HG02678 (cell line): Measurements from ENCODE around the gene KCNE3.

ENCODE experiments used
- ATAC-seq: cut with Tn5 transposase; IDR thresholded peaks from one replicate; pipeline ENCODE4 v1.9.1; 2021; ENCODE audit warnings: mild to moderate bottlenecking, moderate library complexity; ENCODE audit not compliant: unreplicated experiment

Gene KCNE3, protein sequence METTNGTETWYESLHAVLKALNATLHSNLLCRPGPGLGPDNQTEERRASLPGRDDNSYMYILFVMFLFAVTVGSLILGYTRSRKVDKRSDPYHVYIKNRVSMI

DNA sequence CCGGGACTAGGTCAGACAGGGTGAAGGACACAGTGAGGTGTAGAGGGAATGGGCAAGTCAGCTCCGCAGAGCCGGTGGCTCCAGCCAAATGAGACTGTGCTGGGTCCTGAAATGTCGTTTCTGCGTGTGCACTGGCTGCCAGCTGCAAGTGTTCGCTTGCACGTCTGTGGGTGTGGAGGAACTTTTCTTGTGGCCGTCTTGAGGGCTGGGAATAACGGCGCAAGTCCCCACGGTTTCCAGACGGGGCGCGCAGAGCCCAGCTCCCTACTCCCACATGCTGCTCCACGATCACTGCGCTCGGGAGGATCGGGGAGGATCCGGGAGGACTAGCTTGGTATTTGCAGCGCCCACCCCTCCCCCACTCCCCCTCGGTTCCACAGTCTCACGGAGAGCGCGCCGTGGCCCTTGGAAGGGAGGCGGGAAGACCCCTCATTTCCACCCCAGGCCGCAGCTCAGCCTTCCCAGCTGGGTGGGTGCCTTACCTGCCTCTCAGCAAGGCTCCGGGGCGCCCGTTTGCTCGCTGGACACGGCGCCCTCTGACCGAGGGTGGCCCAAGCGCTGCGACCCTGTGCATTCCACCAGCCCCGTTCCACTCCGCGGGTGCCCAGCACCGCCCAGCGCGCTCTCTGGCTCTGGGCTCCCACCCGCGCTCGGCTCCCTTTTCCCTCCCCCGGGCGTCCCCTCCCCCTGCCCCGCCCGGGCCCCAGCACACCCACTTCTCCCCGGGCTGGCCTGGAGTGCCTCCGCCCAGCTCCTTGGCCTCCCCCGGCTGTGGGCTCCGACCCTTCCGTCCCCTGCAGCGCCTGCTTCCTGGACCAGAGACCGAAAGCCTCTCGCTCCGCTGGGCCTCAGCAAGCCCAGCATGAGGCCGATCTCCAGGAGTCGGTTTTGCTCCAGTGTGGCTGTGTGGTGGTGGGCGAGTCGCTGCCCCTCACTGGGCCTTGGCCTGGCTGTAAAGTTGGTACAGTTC, at the start of gene KCNE3:
Gene KCNE3 (minus strand): TSS at position 634 of the 970 bp plus-strand sequence. CDS start 9,986 bp downstream, outside the sequence.
- ATAC-seq = no peak

DNA sequence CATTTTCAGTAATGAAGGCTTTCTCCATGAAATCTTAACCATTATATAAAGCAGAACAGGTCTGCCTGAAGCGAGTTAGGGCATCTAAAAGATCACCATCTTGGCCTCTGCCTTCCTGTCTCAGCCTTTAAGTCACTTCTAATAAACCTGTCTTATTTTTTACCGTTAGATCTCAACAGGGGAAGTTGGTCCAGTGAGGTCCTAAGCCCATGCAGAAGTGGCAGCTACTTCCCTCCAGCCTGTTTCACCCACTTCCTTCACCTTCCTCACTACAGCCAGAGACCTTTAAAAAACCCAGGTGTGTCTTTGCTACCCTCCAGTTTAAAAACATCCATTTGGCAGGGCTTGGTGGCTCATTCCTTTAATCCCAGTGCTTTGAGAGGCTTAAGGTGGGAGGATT, 40.2 kb upstream of the KCNE3 start:
- ATAC-seq = no peak

DNA sequence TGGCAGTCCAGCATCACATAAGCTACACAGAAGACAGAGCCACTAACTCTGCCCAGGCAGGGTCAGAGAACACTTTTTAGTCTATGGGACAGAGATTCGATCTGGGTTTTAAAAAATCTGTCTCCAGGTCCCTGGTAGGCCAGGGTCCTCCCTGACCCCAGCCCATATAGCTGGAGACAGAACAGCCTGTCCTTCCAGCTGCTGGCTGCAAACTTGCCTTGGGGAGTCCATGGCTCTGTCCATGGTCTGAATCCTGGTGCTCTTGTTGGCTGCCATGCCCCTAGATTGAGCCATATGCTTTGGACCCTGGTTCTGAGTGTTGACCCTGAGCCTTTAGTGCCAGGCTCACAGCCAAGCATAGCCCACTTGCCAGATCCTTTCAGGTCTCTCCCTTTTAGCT, 39.5 kb upstream of the KCNE3 start:
- ATAC-seq = no peak

DNA sequence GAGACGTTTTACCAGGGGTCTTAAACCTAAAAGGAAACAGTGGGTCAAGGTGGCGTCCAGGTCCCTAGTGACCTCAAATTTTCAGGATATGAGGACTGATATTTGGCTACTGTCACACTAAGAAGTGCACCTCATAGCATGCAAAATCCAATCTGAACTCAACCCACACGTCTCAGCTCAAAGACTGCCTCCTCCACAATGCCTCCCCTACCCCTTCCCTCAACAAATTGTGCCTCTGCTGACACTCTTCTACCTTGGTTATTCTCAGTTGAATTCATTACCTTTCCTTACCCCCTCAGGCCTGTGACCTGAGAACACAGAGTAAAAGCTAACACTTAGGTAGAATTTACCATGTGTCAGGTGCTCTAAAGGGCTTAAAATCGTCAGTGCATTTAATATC, 38.6 kb upstream of the KCNE3 start:
- ATAC-seq = no peak

DNA sequence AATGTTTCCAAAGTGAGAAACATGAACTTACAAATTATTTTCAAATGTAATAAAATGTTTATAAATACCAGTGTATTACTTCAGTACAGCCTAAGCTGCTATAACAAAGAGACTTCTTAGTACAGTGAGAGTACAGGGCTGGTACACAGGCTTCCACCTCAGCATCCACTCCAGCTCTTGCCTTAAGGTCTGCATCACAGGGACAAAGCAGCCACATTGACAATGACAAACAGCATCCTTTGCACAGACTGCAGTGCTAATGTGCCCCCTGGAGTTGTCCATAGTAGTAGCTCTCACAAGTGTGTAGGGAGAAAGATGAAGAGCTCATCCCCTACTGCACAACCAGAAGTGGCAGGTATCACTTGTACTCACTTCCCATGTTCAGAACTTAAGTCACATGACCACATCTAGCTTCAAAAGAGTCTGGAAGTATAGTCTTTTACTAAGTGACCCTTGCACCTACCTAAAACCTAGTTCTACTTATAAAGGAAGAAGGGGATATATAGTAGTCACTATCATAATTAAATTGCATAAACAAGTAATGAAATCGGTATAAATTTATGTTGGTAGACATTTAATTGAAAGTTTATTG, 36.8 kb upstream of the KCNE3 start:
- ATAC-seq = no peak

DNA sequence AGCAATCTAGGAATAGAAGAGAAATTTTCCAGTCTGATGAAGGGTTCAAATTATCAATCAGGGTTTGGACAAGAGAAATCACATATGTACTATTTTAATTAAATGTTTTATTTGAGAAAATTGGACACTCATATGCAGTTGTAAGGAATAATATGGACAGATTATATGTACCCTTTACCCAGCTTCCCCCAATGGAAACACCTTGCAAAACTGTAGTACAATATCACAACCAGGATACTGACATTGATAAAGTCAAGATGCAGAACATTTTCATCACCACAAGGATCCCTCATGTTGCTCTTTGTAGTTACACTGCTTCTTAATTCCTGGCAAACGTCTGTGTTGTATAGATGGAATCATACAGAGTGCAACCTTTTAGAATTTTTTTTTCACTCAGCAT, 27.6 kb upstream of the KCNE3 start:
- no peak for ATAC-seq

DNA sequence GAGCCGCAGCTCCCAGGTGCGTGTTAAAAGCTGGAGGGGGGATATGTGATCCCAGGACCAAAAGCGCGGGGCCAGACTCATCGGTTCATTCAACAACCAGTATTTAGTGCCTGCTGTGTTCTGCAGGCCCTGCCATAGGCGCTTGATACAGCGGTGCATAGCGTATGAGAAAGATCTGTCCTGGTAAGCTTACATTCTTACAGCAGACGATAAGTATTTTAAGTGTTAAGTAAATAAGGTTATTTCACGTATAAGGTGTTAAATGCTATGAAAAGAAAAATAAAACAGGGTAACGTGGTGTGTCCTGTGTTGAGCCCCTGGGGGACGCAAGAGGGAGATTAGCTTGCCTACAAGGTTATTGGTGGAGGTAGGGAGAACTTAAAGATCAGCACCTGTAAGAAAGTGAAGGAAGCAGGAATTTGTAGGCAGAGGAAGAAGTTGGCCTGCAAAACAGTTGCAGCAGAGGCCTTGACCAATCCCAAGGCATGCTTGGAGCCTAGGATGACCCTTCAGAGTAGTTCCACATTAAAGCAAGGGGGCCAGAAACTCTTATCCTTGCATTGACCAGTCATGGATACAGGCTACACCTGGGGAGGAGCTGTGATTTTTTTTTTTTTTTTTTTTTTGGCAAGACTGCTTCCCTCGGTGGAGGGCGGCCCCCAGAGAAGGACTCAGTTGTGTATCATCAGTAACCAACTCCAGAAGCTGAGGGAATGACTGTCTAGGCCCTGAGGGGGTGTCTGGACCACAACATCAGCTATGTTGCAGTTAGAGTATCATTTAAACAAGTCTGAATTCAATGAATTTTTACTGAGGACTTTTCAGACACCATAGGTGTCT, 26.7 kb upstream of the KCNE3 start:
- no peak for ATAC-seq

DNA sequence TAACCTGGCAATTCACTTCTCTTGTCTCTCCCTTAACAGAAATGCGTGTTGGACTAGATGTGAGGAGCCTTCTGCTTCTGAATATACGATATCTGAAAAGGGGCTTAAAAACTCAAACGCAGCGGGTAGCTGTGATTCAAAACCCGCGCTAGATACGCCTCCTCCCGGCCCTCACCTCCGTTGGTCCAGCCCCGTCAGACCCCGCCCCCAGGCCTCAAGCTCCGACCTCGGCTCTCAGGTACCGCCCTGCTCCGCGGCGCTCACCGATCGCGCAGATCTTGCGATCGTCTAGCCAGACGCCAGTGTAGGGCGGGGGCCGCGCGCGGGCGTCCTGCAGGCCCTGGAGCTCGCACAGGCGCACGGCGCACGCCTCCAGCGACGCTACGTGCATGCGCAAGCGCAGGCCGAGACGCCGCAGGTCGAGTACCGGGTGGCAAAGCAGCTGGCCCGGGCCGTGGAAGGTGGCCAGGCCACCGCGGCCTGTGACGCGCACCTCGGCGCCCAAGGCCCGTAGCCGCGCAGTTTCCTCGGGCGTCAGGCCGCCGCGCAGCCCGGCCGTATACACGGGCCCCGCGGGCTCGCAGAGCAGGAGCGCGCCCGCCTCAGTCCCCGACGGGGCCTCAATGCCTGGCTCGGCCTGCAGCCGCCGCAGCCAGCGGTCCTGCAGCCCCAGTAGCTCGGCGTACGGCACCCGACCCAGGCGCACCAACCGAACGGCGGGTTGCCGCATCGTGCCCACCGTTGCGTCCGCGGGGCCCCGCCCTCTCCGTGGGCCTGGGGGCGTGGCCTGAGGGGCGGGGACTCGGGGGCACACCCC, 25.8 kb upstream of the KCNE3 start, which contains the start of gene LIPT2:
Gene LIPT2 (minus strand): TSS at position 751 of the 817 bp plus-strand sequence. CDS start 21 bp downstream, at position 730.
- peak; percentile 97 for ATAC-seq

DNA sequence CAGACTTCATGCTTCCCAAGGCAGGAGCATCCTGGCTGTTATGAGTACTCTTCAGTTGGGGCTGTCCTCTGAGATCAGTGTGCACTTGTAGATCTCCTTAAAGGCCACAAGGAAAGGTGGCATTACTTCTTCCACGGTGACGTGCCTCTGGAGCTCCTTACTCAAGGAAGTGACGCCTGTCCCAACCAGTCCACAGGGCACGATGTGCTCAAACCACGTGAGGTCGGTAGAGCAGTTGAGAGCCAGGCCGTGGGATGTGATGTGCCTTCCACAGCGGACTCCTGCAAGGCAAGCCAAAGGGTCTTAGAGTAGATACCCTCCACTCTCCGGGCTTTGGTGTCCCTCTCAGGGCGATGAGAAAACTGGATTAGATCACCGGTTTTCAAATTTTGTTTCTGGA, 24.7 kb upstream of the KCNE3 start:
- ATAC-seq = no peak

DNA sequence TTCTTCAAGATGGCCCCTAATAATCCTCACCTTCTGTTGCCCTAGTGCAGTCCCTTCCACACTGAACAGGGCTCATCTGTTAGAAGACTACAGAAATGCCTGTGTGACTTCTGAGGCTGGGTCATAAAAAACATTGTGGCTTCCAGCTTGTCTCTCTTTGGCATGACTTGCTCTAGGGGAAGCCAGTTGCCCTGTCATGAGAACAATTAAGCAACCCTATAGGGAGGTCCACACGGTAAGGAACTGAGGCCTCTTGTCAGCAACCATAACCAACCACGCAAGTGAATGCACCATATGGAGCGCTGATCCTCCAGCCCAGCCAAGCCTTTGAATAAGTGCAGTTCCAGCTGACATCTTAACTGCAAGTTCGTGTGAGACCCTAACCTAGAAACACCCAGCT, 23.6 kb upstream of the KCNE3 start:
- no peak for ATAC-seq

DNA sequence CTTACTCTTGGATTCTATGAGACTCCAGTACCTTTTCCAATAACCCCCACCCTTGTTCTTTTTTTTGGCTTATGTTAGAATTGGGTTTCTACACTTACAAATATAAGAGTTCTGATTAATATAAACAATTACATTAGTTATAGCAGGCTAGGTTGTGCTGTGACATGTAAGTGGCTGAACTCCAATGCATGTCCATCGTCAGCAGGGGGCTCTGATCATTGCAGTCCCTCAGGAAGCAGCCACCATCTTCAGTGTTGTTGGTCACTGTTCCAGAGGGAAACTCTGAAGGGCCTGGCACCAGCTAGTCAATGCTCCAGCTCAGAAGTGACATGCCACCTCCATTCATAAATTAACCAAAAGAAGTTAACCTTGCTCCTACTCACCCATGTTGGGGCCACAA, 20.5 kb upstream of the KCNE3 start:
- no peak for ATAC-seq

DNA sequence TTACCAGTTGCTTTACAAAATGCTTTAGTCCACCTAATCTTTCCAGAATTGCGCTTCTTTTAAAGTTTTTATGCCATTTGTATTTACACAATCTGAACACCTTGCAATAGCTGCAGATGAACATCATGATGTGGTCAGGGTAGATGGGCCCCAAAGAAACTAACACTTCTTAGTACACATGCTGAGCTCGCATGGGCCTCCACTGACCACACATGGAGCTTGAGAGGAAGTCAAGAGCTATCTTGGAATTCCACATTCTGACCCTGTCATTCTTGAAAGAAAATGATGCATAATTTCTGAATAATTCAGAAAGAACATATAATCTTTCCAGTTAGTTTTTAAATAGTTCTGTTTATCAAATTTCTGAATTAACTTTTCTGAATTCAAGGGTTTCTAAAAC, 18.5 kb upstream of the KCNE3 start:
- ATAC-seq = no peak

DNA sequence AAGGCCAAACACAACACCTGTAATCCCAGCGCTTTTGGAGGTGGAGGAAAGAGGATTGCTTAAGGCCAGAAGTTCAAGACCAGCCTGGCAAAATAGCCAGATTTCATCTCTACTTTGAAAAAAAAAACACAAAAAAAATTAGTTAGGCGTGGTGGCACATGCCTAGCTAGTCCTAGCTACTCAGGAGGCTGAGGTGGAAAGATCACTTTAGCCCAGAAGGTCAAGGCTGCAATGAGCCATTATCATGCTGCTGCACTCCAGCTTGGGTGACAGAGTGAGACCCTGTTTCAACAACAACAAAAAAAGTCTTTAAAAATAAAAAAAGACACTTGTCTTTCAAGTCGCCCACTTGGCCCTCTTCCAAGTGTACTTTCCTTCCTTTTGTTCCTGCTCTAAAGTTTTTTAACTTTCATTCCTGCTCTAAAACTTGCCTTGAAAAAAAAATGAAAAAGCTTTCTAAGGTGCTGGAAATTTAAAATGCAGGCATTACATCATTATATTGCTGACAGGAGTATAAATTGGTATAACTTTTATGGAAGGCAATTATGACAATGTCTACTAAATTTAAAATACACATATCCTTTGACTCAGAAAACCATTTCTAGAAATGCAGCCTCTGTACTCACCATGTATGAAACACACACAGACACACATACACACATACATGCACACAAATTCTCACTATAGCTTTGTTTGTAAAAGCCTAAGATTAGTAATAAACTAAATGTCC, 13.5 kb upstream of the KCNE3 start:
- no peak for ATAC-seq

DNA sequence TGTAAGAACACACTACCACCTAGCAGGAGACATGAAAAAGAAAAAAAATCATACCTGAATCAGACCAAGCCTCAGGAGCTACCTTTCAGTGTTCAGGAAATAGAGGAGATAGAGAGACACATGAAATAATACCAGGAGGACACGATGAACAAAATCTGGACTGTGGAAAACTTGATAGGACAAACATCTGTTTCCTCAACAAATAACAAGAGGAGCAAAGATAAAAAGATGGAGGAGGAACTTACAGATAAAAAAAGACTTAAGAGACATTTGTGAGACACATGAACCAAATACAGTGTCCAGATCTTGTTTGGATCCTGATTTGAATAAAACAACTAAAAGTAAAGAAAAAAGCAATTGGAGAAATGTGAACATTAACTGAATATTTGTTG, 12.4 kb upstream of the KCNE3 start:
- no peak for ATAC-seq

DNA sequence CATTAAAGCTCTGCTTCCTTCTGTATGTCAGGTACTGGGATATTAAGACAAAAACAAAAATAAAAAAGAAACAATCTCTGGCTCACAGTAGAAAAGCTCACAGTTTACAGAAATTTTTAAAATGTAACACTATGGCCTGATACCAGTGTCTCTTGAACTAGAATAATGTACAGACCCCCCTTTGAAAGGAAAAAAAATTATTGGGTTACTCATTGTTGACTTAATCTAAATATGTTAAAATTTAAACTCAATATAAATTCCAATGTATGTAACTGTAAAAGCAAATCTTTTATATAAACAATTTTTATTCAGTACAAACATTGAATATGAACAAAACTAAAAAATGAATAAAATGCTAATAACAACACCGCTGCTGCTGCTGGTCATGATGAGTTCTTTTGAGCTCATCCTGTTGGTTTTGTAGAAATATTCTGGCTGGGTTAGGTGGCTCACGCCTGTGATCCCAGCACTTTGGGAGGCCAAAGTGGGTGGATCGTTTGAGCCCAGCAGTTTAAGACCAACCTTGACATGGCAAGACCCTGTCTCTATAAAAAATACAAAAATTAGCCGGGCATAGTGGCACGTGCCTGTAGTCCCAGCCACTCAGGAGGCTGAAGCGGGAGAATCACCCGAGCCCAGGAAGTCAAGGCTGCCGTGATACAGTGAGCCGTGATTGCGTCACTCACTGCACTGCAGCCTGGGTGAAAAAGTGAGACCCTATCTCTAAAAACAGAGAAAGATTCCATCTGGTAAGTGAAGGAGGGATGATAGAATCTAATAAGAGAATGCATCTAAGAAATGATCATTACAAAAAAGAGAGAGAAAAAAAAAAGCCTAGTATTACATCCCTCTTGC, 11.8 kb upstream of the KCNE3 start:
- ATAC-seq = no peak

DNA sequence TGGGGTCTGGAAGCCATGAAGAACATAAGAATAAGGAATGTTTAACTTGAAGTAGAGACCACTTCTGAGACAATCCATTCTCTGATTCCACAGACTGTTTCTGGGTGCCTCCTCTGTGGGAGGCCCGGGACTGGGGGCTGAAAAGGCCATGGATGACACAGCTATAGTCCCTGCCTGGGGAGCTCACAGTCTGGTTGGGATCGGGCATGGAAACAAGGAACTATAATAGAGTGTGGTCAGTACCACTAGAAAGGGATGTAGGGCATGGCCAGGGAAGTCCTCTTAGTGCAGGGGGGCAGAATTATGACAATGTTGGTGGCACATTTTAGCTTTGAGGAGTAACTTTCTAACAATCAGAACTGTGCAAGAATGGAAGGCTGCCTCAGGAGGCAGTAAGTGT, 9.2 kb upstream of the KCNE3 start:
- no peak for ATAC-seq

DNA sequence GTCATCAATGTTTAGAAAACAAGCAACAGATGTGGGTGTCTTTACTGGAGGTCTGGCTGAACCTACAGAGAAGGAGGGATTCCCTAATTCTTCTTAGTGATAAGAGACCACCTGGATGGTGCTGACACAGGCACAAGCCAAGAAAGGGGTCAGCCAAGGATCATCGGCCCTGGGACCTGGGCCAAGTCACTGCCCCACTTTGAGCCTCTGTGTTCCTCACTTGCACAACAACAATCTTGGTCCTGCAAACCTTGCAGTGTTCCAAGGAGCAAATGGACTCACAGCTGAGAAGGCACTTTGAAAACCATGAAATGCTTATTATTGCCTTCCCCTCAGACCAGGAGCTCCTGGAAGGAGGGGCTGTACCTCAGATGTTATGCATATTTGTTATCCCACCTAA, 7.0 kb upstream of the KCNE3 start:
- no peak for ATAC-seq

DNA sequence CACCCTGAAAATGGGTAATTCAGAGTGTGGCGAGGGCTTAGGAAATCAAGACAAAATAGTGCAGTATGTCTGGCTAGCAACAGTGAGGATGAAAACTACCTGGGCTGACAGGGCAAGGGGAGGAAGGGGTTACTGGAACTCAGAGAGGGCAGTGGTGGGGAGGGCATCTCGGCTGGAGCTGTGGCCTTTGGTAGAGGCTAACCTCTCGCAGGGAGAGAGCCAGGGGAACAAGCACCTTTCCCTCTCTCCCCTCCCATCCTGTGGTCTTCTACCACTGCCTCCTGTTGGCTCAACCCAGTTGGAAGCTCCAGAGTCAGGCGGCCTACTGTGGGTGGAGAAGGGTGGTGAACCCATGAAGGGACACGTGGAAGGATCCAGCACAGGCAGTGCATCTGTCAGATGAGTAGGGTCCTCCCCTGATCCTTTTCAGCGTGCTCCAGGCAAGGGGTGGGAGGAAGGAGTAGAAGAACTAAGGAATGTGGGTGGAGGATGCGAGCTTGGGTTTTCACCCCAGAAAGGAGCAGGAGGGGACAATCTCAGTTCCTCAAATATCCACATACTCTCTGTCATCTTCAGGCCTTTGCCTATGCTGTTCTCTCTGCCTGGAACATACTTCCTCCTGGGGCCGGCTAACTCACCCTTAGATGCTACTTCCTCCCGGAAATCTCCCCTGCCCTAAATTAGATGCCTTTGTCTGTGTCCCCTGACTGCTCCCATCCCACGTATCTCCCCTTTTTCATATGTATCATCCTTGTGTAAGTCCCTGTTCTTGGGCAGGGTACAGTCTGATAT, 6.2 kb upstream of the KCNE3 start:
- ATAC-seq = no peak
